LHCN-M2 (cell line): ENCODE data around the gene VMA21. TPM values are rescaled to one million over a fixed set of nuclear protein-coding genes. Genes with fewer than 3 reads are reported as not detected.

Experiments
- DNase-seq: peaks from one replicate; pipeline ENCODE4 v3.0.0-alpha.2; 2012; ENCODE audit warnings: low read depth
- polyA plus RNA-seq: library from polyadenylated mRNA; unstranded; fragments of >200 nt; gene quantifications from one replicate; pipeline ENCODE4 v1.2.1, GENCODE V29; 2012; ENCODE audit warnings: missing spikeins
- total RNA-seq: library from RNA; depleted of rRNA; stranded (reverse); fragments of >200 nt; gene quantifications from 2 replicates; pipeline ENCODE4 v1.2.3, GENCODE V29; 2014; rRNA removed

Gene VMA21
- total RNA-seq = 84.0 and 89.4 TPM in 2 replicates
- polyA plus RNA-seq = 13.8 TPM

GRCh38 chrX:151396825-151397740, at the start of gene VMA21:
VMA21 (plus strand) TSS chrX:151397206; CDS start chrX:151397309, 103 bp downstream.
- DNase-seq = peak; percentile 75

- no peak for DNase-seq
Observed at GRCh38 chrX:151359341-151359740, 37.7 kb upstream of the VMA21 start.

GRCh38 chrX:151359931-151360871, 36.8 kb upstream of the VMA21 start:
- peak; percentile 3 for DNase-seq

GRCh38 chrX:151363316-151363715, 33.7 kb upstream of the VMA21 start:
- DNase-seq = no peak

GRCh38 chrX:151365579-151365978, 31.4 kb upstream of the VMA21 start:
- DNase-seq = no peak

- no peak for DNase-seq
Observed at GRCh38 chrX:151370906-151371305, 26.1 kb upstream of the VMA21 start.

- no peak for DNase-seq
Observed at GRCh38 chrX:151384807-151385206, 12.2 kb upstream of the VMA21 start.

GRCh38 chrX:151386838-151387459, 10.1 kb upstream of the VMA21 start:
- no peak for DNase-seq

- DNase-seq = no peak
Observed at GRCh38 chrX:151391722-151392121, 5.3 kb upstream of the VMA21 start.

- no peak for DNase-seq
Observed at GRCh38 chrX:151393514-151393913, 3.5 kb upstream of the VMA21 start.

GRCh38 chrX:151396042-151396824, 773 bp upstream of the VMA21 start:
- DNase-seq = peak; percentile 64

- DNase-seq = no peak
Observed at GRCh38 chrX:151397741-151398070, 700 bp downstream of the VMA21 start.

- DNase-seq = no peak
Observed at GRCh38 chrX:151398346-151398745, 1.3 kb downstream of the VMA21 start.

GRCh38 chrX:151402719-151403390, 5.8 kb downstream of the VMA21 start:
- no peak for DNase-seq

- DNase-seq = no peak
Observed at GRCh38 chrX:151416579-151416978, 19.6 kb downstream of the VMA21 start.

- DNase-seq = no peak
Observed at GRCh38 chrX:151419782-151420181, 22.8 kb downstream of the VMA21 start.

- DNase-seq = no peak
Observed at GRCh38 chrX:151424505-151424904, 27.5 kb downstream of the VMA21 start.

- no peak for DNase-seq
Observed at GRCh38 chrX:151448509-151448908, 51.5 kb downstream of the VMA21 start.

GRCh38 chrX:151458824-151459223, 61.8 kb downstream of the VMA21 start:
- peak; percentile 12 for DNase-seq
